COLO668 (cell line): ENCODE results near the gene INPP5E.
"Not testable (repeated sequence)": the region's sequence is repeated elsewhere in the genome, so short reads cannot be mapped to it uniquely, and the experiment has no call there.

Experiments
- DNase-seq: peaks from one replicate; lab custom pipeline; 2025; ENCODE audit not compliant: unreplicated experiment; lab: John Stamatoyannopoulos, UW

INPP5E gene

GRCh38 chr9:136407061-136407460 lies 32.6 kb downstream of the INPP5E start:
- DNase-seq, result not testable (repeated sequence)

- DNase-seq, result not testable (repeated sequence)
Observed at GRCh38 chr9:136405904-136406303, 33.7 kb downstream of the INPP5E start.

DNA sequence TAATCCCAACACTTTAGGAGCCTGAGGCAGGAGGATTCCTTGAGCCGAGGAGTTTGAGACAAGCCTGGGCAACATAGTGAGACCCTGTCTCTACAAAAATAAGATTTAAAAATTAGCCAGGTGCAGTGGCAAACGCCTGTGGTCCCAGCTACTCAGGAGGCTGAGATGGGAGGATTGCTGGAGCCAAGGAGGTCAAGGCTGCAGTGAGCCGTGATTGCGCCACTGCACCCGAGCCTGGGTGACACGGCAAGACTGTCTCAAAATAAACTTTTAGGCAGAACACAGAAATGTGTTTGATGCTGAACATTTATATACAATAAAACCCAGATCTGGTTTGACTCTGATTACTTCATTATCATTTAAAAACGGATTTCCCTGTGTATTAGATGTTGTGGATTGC lies 34.2 kb downstream of the INPP5E start:
- no peak for DNase-seq

DNA sequence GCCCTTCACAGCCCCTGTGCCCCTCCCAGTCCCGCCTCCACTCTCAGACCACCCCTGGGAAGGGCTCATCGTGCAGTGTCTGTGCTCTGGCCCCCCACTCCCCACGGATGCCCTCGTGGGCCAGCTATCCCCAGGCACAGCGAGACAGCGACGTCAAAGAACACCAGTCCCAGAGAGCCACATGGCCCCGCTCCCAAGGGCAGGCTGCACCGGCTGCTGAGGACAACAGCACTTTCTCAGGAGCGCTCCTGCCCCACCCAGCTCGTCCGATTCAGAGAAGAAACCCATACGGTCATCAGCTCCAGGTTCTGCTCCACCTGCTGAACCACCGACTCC lies 34.9 kb downstream of the INPP5E start:
- DNase-seq, result no peak

DNA sequence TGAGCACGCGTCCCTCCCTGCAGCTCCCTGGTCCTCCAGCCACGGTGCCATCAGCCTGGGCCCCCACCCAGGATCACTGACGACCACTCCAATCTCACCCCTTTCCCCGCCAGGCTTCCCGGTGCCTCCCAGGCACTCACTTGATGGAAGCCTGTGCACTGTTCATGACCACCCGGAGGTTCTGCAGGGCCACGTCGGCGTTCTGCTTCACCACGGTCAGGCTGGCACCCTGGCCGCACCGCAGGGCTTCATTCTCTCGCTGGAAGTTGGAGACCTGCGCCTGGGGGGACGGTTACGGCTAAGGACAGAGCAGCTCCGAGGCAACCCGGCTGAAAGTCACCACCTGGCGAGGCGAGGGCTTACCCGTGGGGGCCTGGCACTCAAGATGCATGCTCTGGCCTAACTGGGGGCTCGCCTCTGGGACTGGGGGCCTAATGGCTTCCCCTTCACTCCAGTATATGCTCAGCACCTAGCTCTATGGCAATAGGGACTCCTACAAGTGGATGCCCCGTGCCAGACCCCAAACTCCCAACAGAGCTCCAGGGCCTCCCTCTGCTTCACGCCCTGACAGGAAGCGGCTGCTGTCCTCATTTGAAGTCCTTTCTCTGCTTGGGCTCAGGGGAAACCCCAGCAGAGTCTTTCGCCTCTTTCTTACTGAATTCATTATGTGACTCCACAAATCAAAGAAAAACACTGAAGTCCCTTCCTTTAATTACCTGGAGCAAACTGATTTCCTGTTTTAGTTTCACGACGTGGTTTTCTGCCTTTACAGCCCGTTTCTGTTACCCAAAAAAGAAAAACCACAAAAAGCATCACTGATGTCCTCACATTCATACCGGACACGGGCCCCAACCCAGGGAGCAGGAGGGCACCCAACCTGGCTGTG lies 35.5 kb downstream of the INPP5E start:
- DNase-seq, result no peak

DNA sequence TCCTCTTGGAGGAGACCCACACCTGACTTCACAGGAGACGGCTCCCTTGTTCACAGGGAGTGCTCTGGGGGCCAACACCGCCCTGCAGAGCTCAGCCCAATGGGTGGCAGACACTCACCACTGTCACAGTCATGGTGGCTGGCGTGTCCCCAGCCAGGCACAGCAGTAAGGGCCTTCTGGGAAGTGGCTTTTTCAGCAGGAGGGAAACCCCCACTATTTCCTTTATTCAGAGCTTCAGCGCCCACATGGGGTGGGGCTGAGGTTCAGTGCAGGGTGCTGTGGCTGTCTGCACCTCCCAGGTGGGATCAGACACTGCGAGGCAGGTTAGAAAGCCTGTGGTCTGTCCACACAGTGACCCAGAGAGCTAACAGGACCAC lies 36.1 kb downstream of the INPP5E start:
- no peak for DNase-seq

DNA sequence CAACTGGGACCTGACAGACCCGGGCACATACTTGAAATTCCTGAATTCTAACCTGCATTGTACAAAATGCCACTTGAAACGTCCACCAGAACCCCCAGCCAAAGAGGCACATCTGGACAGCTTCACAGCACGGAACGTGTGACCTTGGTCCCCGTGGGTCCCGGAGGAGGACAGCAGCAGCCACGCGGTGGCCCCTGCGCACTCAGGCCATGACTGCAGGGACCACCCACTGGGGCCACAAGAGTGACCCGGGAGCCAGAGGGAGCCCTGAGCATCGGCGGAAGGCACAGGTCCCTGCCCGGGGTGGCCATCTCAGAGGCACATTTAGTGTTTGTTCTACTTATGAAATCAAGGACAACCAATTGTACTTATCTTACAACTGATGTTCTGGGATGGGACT lies 37.6 kb downstream of the INPP5E start:
- no peak for DNase-seq

- no peak for DNase-seq
Observed at GRCh38 chr9:136401173-136401922, 38.3 kb downstream of the INPP5E start.

DNA sequence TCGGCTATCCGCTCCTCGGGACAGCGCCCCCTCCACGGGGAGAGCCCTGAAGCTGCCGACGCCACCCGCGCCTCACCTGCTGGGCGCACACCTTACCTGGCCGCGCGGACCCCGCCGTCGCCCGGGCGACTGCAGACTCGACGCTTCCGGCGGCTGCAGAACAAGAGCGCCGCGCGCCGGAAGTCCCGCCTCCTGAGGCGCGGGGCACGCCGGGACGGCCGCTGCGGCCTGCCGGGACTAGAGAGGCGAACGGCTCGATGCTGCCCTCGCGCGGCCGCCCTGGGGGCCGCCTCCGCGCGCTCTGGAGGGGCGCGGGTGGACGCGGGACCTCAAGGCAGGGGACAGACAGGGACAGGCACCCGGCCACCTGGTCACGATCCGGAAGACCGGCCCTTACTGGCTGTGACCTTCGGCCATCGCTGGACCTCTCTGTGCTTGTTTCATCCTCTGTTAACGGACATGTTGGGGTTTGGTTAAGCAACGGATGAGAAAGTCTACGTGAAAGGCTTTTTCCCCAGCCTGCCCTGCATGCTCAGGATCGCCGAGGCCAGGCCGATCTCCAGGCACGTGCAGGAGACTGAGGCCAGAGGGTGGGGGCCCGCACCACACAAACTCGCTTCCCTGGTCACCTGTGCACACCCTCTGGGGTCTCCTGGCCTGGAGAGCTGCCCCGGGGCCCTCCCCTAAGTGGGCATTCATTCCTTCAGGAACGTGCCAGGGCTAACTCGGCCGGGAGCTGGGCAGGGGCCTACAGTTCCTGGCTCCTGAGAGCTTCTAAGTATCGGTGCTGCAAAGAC lies 39.4 kb downstream of the INPP5E start, which contains the start of gene SNAPC4:
Gene SNAPC4, minus strand, starts transcription at position 133 of the 797 bp plus-strand sequence. CDS start 1,742 bp downstream, outside the sequence.
- DNase-seq, result peak; percentile 95

- DNase-seq, result peak; percentile 47
Observed at GRCh38 chr9:136399176-136400037, 40.2 kb downstream of the INPP5E start.

GRCh38 chr9:136398286-136398685 lies 41.4 kb downstream of the INPP5E start:
- no peak for DNase-seq

- DNase-seq, result no peak
Observed at GRCh38 chr9:136397643-136398042, 42.0 kb downstream of the INPP5E start.

GRCh38 chr9:136396219-136396515 lies 43.5 kb downstream of the INPP5E start:
- no peak for DNase-seq

GRCh38 chr9:136395345-136396218 lies 44.1 kb downstream of the INPP5E start:
- no peak for DNase-seq

GRCh38 chr9:136395020-136395340 lies 44.7 kb downstream of the INPP5E start:
- no peak for DNase-seq

DNA sequence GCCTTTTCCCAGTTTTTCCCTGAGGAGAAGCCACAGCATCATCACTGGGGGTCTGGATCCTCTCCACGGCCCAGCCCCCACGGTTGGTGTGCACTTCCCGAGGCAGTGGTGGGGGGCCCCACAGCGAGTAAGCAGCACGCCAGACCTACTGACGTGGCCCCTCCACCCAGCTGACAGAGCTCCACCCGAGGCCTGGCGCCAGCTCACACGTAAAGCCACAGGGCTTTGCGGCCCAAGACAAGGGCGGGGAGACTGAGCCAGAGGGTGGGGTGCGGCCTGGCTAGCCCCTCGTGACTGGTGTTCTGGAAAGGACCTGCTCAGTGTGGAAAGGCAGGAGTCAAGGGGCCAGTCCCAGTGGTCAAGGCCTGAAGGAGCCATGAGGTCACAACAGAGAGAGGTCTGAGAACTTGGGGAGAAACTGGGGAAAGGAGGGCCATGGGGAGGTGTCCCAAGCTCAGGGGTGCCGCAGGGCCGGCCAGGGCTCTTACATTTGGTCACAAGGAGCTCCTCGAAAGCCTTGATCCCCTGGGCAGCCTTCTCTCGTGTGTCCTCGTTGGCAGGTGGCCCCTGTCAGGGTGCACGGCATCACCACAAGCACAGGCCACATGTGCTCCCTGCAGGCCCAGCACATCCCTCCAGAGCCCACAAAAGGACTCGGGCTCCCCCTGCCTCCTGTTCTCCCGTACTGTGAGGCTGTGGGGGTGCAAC lies 45.2 kb downstream of the INPP5E start:
- DNase-seq, result no peak

- DNase-seq, result no peak
Observed at GRCh38 chr9:136393531-136393930, 46.1 kb downstream of the INPP5E start.

DNA sequence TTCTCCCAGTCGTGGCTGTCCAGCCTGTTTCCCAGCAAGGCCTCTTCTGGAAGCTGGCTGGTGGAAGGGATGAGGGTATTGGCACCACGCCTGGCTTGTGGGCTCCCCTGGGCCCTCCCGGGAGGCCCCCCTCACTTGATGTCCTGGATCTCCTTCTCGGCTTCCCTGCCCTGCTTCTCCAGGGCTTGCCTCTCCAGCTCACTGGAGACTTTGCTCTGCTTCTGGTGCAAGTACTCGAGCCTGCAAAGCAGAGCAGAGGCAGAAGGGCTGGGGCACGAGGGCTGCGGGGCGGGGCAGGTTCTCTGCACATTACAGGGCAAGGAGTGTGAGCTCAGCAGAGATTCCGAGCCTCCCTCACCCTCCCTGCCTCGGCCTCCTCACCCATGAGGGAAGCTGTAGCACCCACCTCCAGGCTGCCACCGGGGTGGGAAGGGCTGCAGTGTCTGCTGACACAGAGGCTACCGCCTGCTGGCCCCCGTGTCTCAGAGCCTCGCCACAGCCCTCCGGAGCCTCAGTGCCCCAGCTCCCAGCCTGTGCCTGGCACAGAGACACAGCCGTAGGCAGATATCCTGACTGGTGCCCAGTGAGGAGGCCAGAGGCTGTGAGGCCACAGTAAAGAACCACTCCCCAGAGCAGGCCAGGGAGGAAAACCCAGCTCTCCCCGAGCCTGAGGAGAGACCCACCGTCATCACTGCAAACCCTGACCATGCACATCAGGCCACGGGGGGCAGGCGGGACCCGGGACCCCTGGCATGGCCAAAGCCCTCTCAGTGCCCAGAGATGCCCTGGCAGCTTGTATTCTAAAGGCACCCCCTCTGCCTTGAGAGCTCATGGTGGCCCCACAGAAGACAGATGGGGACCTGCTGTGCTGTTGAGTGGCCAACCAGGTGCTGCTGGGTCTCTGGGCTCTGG lies 46.9 kb downstream of the INPP5E start:
- no peak for DNase-seq
